Prostate gland (tissue), 2 donors: ENCODE measurements around the gene HNRNPDL.

Source experiments
- CTCF ChIP-seq, 4 experiments: fragments of 200-600 bp in 2 of 4; fragments of 450-650 bp in 2 of 4; sonication (generic) in 2 of 4; IDR thresholded peaks; 1 replicate in 3 of 4; 2 replicates in 1 of 4; pipeline ENCODE4 v1.5.1; 2016 to 2019; ENCODE audit warnings: antibody characterized with exemption in 4 of 4, mild to moderate bottlenecking in 2 of 4, moderate library complexity in 2 of 4
- POLR2A ChIP-seq: fragments of 450-650 bp; IDR thresholded peaks from one replicate; pipeline ENCODE4 v1.6.1; 2016; ENCODE audit warnings: antibody characterized with exemption, mild to moderate bottlenecking
- POLR2AphosphoS5 ChIP-seq: sonication (generic); formaldehyde crosslinking; IDR thresholded peaks from one replicate; pipeline ENCODE4 v1.6.1; 2017; ENCODE audit warnings: antibody characterized with exemption

DNA sequence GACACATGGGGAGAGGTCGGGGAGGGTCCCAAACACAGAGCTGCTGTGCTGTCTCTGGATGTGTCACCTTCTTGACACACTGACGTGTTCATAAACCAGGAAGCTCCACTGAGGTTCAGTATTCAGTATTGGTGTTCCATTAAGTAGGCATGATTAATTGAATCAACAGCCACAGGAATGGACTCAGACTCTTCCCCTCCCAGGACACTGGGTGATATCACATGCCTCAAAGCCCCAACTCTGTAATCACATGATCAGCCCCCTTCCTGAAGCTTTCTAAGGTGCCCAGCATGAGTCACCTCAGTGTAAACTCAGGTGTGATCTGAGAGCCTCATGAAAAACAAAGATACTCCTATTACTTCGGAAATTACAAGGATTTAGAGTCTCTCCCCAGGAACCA, 35.4 kb downstream of the HNRNPDL start:
- TF ChIP-seq CTCF (IDR thresholded peaks at IDR 0.05) (no peak), POLR2AphosphoS5 (no peak), POLR2A (no peak)
